SK-N-SH treated with all-trans-retinoic acid at 6 μM for 48 hours (cell line): Measurements from ENCODE around the gene FDX1.

ENCODE experiments used
- CSRNP3 ChIP-seq: fragments of 250-450 bp; sonication (Bioruptor Pico); IDR thresholded peaks from 2 replicates; pipeline ENCODE4 v1.5.1; 2021; ENCODE audit warnings: mild to moderate bottlenecking, moderate library complexity
- RARB ChIP-seq: fragments of 250-450 bp; sonication (Bioruptor Pico); IDR thresholded peaks from 2 replicates; pipeline ENCODE4 v1.8.0; 2021; ENCODE audit warnings: mild to moderate bottlenecking, moderate library complexity
- ZFP30 ChIP-seq: fragments of 450-650 bp; formaldehyde crosslinking; IDR thresholded peaks from 2 replicates; pipeline ENCODE4 v1.5.0; 2022; ENCODE audit warnings: mild to moderate bottlenecking, moderate library complexity

- TF ChIP-seq RARB (CRISPR knock-in tag): no peak
- TF ChIP-seq ZFP30 (CRISPR knock-in tag): no peak
- no peak for TF ChIP-seq CSRNP3 (CRISPR knock-in tag)
Measured at GRCh38 chr11:110454609-110455008, 24.9 kb downstream of the FDX1 start.
